NCI-H460 (cell line): ENCODE measurements around the gene KRTAP5-7. TPM values are rescaled to one million over a fixed set of nuclear protein-coding genes. Genes with fewer than 3 reads are reported as not detected.

ENCODE experiments used
- DNase-seq: peaks from one replicate; pipeline ENCODE4 v3.0.0-alpha.2; 2016; ENCODE audit warnings: low read depth; ENCODE audit errors: extremely low read depth
- total RNA-seq: library from RNA; depleted of rRNA; stranded (reverse); fragments of >200 nt; shearing (Covaris generic); gene quantifications from 2 replicates; pipeline ENCODE4 v1.2.3, GENCODE V29; 2014

KRTAP5-7 gene
- total RNA-seq, 1 experiment from 2014 or later = not detected

- DNase-seq = no peak
Observed at GRCh38 chr11:71495286-71496230, 31.5 kb upstream of the KRTAP5-7 start.

- DNase-seq = no peak
Observed at GRCh38 chr11:71496421-71496820, 30.6 kb upstream of the KRTAP5-7 start.

- DNase-seq = no peak
Observed at GRCh38 chr11:71498091-71498490, 29.0 kb upstream of the KRTAP5-7 start.

GRCh38 chr11:71499125-71499524 is 27.9 kb upstream of the KRTAP5-7 start:
- no peak for DNase-seq

DNA sequence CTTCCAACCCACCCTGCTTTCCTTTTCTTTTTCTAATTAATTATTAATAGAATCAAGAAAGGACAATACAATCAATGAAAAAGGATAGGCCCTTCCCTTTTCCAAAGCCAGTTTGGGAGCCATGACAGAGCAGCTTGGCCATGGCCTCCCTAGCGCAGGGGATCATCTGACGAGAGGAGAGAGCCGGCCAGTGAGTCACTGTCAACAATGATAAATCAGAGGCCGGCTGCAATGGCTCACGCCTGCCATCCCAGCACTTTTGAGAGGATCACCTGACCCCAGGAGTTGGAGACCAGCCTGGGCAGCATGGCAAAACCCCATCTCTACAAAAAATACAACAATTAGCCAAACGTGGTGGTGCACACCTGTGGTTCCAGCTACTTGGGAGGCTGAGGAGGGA is 27.5 kb upstream of the KRTAP5-7 start:
- DNase-seq = no peak

GRCh38 chr11:71500601-71501021 is 26.5 kb upstream of the KRTAP5-7 start:
- DNase-seq = no peak

- DNase-seq = no peak
Observed at GRCh38 chr11:71501071-71501985, 25.7 kb upstream of the KRTAP5-7 start.

- no peak for DNase-seq
Observed at GRCh38 chr11:71502026-71502425, 25.0 kb upstream of the KRTAP5-7 start.

GRCh38 chr11:71502871-71503435 is 24.1 kb upstream of the KRTAP5-7 start:
- no peak for DNase-seq

- DNase-seq = no peak
Observed at GRCh38 chr11:71504531-71504930, 22.5 kb upstream of the KRTAP5-7 start.

DNA sequence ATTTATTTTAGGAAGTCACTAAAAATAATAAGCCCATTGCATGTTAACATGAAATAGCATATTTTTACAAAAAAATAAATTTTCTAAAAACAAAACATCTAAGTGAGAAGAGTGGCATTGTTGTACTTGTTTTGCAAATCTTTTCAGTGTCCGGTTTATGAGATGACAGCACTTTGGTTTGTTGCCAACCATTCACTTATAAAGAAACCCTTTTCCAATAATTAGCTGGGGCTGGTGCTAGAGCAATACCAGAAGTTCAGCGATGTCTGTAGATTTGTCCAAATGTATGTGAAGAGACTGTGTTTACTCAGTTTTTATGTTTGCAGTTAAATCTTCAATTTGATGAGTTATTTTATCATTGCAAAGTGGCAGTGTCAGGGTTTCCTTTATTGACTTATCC is 22.1 kb upstream of the KRTAP5-7 start:
- no peak for DNase-seq

DNA sequence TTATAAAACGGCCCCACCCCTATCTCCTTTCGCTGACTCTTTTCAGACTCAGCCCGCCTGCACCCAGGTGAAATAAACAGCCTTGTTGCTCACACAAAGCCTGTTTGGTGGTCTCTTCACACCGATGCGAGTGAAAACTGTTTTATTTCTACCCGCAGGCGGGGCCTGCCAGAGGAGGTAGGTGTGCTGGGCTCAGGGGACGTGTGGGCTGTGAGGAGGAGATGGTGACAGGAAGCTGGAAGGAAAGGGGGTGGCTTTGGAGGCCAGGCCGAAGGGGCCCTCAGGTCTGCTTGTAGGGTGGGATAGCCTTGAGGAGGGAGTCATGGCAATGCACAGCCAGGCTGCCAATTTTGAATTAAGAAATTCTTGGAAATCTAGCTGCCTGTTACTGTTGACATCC is 21.3 kb upstream of the KRTAP5-7 start:
- no peak for DNase-seq

DNA sequence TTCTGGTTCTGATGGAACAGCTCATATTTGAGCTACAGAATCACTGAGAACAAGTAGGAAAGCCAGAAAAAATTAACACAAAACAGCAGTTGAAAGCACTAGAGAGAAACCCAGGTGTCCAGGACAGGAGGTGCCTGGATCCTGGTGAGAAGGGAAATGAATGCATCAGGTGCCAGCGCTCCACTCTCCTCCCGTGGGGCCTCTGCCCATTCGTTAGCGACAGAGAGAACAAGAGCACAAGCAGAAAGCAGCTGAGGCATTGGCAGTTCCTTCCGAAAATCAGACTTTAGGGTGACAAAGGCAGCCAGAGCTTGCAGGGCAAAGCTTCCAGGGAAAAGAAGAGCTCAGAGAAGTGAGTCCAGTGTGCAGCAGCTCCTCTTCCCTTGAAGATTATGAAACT is 20.0 kb upstream of the KRTAP5-7 start:
- no peak for DNase-seq

- no peak for DNase-seq
Observed at GRCh38 chr11:71518506-71519471, 8.3 kb upstream of the KRTAP5-7 start.

GRCh38 chr11:71519546-71519945 is 7.5 kb upstream of the KRTAP5-7 start:
- no peak for DNase-seq

DNA sequence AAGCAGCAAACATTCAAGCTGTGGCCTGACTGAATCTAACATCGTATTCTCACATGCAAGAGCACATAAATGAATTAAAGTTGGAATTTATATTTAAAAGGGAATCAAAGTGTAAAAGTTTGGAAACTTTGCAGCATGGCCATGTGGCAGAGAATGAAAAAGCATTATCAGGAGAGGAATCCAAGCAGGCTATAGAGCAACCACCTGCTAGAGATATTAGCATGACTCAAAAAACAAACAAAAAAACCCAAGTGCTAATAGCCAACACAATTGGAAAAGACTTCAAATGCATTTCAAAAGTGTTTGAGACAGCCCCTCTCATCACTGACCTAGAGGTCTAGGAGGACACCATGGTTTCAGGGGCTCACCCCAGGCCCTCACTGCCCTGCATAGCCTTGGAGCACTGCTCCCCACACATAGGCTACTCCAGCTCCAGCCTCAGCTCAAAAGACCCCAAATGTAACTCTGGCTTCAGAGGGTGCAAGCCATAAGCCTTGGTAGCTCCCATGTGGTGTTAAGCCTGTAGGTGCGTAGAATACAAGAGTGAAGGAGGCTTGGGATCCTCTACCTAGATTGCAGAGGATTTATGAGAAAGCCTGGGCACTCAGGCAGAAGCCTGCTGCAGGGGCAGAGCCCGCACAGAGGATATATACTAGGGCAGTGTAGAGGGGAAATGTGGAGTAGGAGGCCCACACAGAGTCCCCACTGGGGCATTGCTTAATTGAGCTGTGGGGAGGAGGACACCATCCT is 1.7 kb upstream of the KRTAP5-7 start:
- no peak for DNase-seq

- DNase-seq = no peak
Observed at GRCh38 chr11:71525938-71526495, 1.1 kb upstream of the KRTAP5-7 start.

DNA sequence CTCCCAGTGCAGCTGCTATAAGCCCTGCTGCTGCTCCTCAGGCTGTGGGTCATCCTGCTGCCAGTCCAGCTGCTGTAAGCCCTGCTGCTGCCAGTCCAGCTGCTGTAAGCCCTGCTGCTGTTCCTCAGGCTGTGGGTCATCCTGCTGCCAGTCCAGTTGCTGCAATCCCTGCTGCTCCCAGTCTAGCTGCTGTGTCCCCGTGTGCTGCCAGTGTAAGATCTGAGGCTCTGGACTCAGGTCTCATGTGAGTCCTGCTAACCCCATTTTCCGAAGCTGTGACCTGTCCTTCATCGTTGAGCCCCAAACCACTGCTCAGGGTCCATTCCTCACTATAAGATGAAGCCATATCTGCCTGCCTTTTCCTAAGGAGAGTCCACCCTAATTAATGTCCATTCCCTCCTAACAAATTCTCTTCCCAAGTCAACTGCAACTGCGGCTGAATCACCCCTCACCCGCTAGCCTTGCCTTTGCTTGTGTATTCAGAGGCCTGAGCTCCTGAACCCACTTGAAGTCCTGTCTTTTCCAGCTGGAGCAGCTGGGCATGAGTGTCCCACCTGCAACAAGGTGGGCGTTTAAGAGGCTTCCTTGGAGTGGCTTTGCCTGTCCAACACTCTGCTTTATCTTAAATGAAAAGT is 626 bp downstream of the KRTAP5-7 start:
- no peak for DNase-seq
